HEK293T (cell line): ENCODE results near the gene TCHH.

Experiments
- CTCF ChIA-PET: fragments of 350-600 bp; formaldehyde crosslinking; extraction: SDS; loops from one replicate; lab custom pipeline; 2021; ENCODE audit warnings: antibody characterized with exemption, inconsistent platforms; lab: Yijun Ruan, JAX
- POLR2A ChIA-PET: fragments of 350-600 bp; formaldehyde crosslinking; extraction: SDS; loops from one replicate; lab custom pipeline; 2020; ENCODE audit warnings: antibody characterized with exemption, inconsistent platforms; lab: Yijun Ruan, JAX
- DNase-seq: peaks from one replicate; pipeline ENCODE4 v3.0.0; 2012; ENCODE audit warnings: mixed read lengths; ENCODE audit errors: extremely low spot score
- ARNT ChIP-seq: fragments of 450-650 bp; IDR thresholded peaks from 2 replicates; pipeline ENCODE4 v1.6.1; 2017; ENCODE audit warnings: mild to moderate bottlenecking
- BHLHE40 ChIP-seq: fragments of 450-650 bp; IDR thresholded peaks from 2 replicates; pipeline ENCODE4 v1.6.1; 2016; ENCODE audit warnings: mild to moderate bottlenecking, moderate library complexity, borderline replicate concordance
- CTBP1 ChIP-seq: fragments of 450-650 bp; IDR thresholded peaks from 2 replicates; pipeline ENCODE4 v1.6.1; 2016; ENCODE audit warnings: borderline replicate concordance
- ELF4 ChIP-seq: fragments of 450-650 bp; IDR thresholded peaks from 2 replicates; pipeline ENCODE4 v1.6.1; 2017; ENCODE audit warnings: antibody characterized with exemption
- FOXA1 ChIP-seq: fragments of 450-650 bp; IDR thresholded peaks from 2 replicates; pipeline ENCODE4 v1.6.1; 2016; ENCODE audit warnings: mild to moderate bottlenecking
- FOXK2 ChIP-seq: fragments of 450-650 bp; IDR thresholded peaks from 2 replicates; pipeline ENCODE4 v1.6.1; 2016; ENCODE audit warnings: mild to moderate bottlenecking
- FOXM1 ChIP-seq: fragments of 450-650 bp; IDR thresholded peaks from 2 replicates; pipeline ENCODE4 v1.6.1; 2017; ENCODE audit warnings: mild to moderate bottlenecking, borderline replicate concordance
- PKNOX1 ChIP-seq: fragments of 450-650 bp; IDR thresholded peaks from 2 replicates; pipeline ENCODE4 v1.6.1; 2016
- SP1 ChIP-seq: fragments of 450-650 bp; IDR thresholded peaks from 2 replicates; pipeline ENCODE4 v1.6.1; 2017
- SUZ12 ChIP-seq: fragments of 450-650 bp; IDR thresholded peaks from 2 replicates; pipeline ENCODE4 v1.6.1; 2016; ENCODE audit warnings: mild to moderate bottlenecking
- TARDBP ChIP-seq: fragments of 450-650 bp; IDR thresholded peaks from 2 replicates; pipeline ENCODE4 v1.6.1; 2016
- ZNF384 ChIP-seq: fragments of 450-650 bp; IDR thresholded peaks from 2 replicates; pipeline ENCODE4 v1.6.1; 2016

TCHH gene

GRCh38 chr1:152061952-152062351, 53.3 kb downstream of the TCHH start:
- POLR2A ChIA-PET, result no interaction called here
- no peak for TF ChIP-seq PKNOX1
- no peak for TF ChIP-seq SP1
- no peak for TF ChIP-seq TARDBP
- no peak for TF ChIP-seq FOXA1
- TF ChIP-seq FOXK2, result no peak
- TF ChIP-seq ARNT, result no peak
- TF ChIP-seq SUZ12, result no peak
- no peak for TF ChIP-seq ZNF384
- TF ChIP-seq ELF4, result no peak
- no peak for TF ChIP-seq CTBP1
- no peak for TF ChIP-seq BHLHE40
- TF ChIP-seq FOXM1, result no peak
- CTCF ChIA-PET, result no interaction called here
- no peak for DNase-seq
